ENCODE measurements around the gene FAN1. TPM values are rescaled to one million over a fixed set of nuclear protein-coding genes. Genes with fewer than 3 reads are reported as not detected.
"Not testable (repeated sequence)": the region's sequence is repeated elsewhere in the genome, so short reads cannot be mapped to it uniquely, and the experiment has no call there.

FAN1 gene
- 10 to 100 TPM; 15.9 to 17.8 TPM for total RNA-seq

GRCh38 chr15:30903497-30904187 is at the start of gene FAN1:
Gene FAN1, plus strand, starts transcription at chr15:30903915. Its CDS starts 749 bp downstream, at chr15:30904664.
- H3K27ac Mint-ChIP-seq, result peak within 1 kb of the TSS; percentile 96
- H3K36me3 Mint-ChIP-seq (ENCODE audit: low read depth), result peaks cover 68% of the 10 kb centered on the region
- peak; percentile 90 for ATAC-seq (replicated peaks)
- H3K4me1 Mint-ChIP-seq, result peaks cover 12% of the 10 kb centered on the region
- no peaks in the 10 kb centered on the region for H3K27me3 Mint-ChIP-seq
- peak within 1 kb of the TSS; percentile 100 for H3K4me3 Mint-ChIP-seq
- H3K9me3 Mint-ChIP-seq, result no peaks in the 10 kb centered on the region

GRCh38 chr15:30859091-30859874 is 44.4 kb upstream of the FAN1 start:
- ATAC-seq (replicated peaks), result no peak

GRCh38 chr15:30865257-30865656 is 38.5 kb upstream of the FAN1 start:
- Mint-ChIP-seq H3K4me1 (no peaks in the 10 kb centered on the region), H3K9me3 (no peaks in the 10 kb centered on the region), H3K27ac (no peak overlapping the region), H3K27me3 (no peaks in the 10 kb centered on the region), H3K4me3 (no peak overlapping the region), H3K36me3 (ENCODE audit: low read depth) (no peaks in the 10 kb centered on the region)
- no peak for ATAC-seq (replicated peaks)

More at GRCh38 chr15:30859091-30859874, 44.4 kb upstream of the FAN1 start:
- no peaks in the 10 kb centered on the region for H3K9me3 Mint-ChIP-seq
- H3K27ac Mint-ChIP-seq, result no peak overlapping the region
- no peak overlapping the region for H3K4me3 Mint-ChIP-seq
- no peaks in the 10 kb centered on the region for H3K27me3 Mint-ChIP-seq
- H3K4me1 Mint-ChIP-seq, result peaks cover 5% of the 10 kb centered on the region
- peaks cover 6% of the 10 kb centered on the region for H3K36me3 Mint-ChIP-seq (ENCODE audit: low read depth)

GRCh38 chr15:30870681-30871080 is 33.0 kb upstream of the FAN1 start:
- peaks cover 5% of the 10 kb centered on the region for H3K4me1 Mint-ChIP-seq
- H3K27me3 Mint-ChIP-seq, result no peaks in the 10 kb centered on the region
- no peak overlapping the region for H3K4me3 Mint-ChIP-seq
- no peak overlapping the region for H3K27ac Mint-ChIP-seq
- H3K9me3 Mint-ChIP-seq, result no peaks in the 10 kb centered on the region
- ATAC-seq (replicated peaks), result no peak
- no peaks in the 10 kb centered on the region for H3K36me3 Mint-ChIP-seq (ENCODE audit: low read depth)

DNA sequence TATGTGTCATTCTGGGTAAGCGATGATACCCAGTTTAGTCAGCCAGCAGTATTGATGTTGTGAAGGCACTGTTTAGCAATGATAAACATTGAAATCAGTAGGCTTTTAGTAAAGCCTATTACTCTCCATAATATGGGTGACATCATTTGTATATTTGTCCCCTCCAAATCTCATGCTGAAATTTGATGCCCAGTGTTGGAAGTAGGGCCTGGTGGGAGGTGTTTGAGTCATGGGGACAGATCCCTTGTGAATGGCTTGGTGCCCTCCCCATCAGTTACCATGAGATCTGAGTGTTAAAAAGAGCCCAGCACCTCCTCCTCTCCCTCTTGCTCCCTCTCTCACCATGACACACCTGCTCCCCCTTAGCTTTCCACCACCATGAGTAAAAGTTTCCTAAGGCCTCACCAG is 31.4 kb upstream of the FAN1 start:
- Mint-ChIP-seq H3K27ac (peak overlapping the region; percentile 68), H3K36me3 (ENCODE audit: low read depth) (no peaks in the 10 kb centered on the region), H3K4me3 (no peak overlapping the region), H3K4me1 (peaks cover 5% of the 10 kb centered on the region), H3K9me3 (no peaks in the 10 kb centered on the region), H3K27me3 (no peaks in the 10 kb centered on the region)
- ATAC-seq (replicated peaks), result peak; percentile 88

DNA sequence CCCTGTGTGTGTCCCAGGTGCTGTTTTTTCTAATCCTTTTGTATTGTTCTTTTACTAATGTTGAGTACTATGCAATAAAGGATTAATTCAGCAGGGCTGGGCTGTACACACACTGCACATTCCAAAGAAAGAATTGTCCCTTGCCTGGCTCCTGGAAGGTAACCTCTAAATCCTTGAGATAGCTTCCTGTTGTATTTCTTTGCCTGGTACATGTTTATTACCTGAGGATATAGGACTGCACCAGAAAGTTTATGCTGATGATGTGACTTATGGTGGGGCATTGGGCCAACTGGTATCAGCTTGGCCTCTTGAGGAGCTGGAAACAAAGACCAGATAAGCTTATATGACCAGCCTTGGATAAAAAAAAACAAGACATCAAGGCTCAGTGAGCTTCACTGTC is 26.6 kb upstream of the FAN1 start:
- peaks cover 11% of the 10 kb centered on the region for H3K36me3 Mint-ChIP-seq (ENCODE audit: low read depth)

GRCh38 chr15:30878515-30878914 is 25.2 kb upstream of the FAN1 start:
- ATAC-seq (replicated peaks), result no peak
- peaks cover 13% of the 10 kb centered on the region for H3K4me1 Mint-ChIP-seq
- H3K27ac Mint-ChIP-seq, result no peak overlapping the region
- H3K4me3 Mint-ChIP-seq, result no peak overlapping the region
- peaks cover 19% of the 10 kb centered on the region for H3K36me3 Mint-ChIP-seq (ENCODE audit: low read depth)
- peaks cover 4% of the 10 kb centered on the region for H3K9me3 Mint-ChIP-seq
- H3K27me3 Mint-ChIP-seq, result peaks cover 3% of the 10 kb centered on the region

More for the DNA sequence above, 26.6 kb upstream of the FAN1 start:
- peaks cover 4% of the 10 kb centered on the region for H3K9me3 Mint-ChIP-seq
- no peak overlapping the region for H3K27ac Mint-ChIP-seq
- H3K4me1 Mint-ChIP-seq, result peaks cover 11% of the 10 kb centered on the region
- H3K27me3 Mint-ChIP-seq, result no peaks in the 10 kb centered on the region
- ATAC-seq (replicated peaks), result no peak
- no peak overlapping the region for H3K4me3 Mint-ChIP-seq

- Mint-ChIP-seq H3K4me1 (peaks cover 8% of the 10 kb centered on the region), H3K9me3 (peaks cover 4% of the 10 kb centered on the region), H3K27me3 (peaks cover 3% of the 10 kb centered on the region), H3K36me3 (ENCODE audit: low read depth) (peaks cover 26% of the 10 kb centered on the region), H3K27ac (no peak overlapping the region), H3K4me3 (no peak overlapping the region)
- ATAC-seq (replicated peaks), result peak; percentile 85
These were observed 20.8 kb upstream of the FAN1 start for GRCh38 chr15:30882849-30883433.

GRCh38 chr15:30883666-30884065 is 20.0 kb upstream of the FAN1 start:
- H3K36me3 Mint-ChIP-seq (ENCODE audit: low read depth), result peaks cover 26% of the 10 kb centered on the region
- ATAC-seq (replicated peaks); H3K27ac Mint-ChIP-seq; H3K27me3 Mint-ChIP-seq; H3K9me3 Mint-ChIP-seq; H3K4me1 Mint-ChIP-seq; H3K4me3 Mint-ChIP-seq: not testable (repeated sequence)

DNA sequence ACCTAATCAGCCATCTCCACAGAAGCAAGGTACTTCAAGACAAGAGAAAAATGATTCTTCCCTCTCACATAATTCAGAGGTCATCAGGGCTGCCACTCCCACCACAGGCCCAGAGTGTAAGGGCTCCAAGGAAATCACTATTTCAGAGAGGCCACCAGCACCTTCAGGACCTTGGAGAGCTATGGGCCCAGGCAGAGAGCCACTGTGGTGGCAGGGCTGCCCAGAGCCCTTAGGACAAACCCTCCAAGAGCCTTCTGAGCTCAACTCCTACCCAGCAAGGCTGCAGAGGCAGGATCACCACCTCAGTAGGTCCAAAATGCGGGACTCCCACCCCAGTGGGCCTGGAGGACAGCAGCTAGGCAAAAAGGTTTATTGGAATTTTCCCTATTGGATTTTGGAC is 17.9 kb upstream of the FAN1 start:
- ATAC-seq (replicated peaks), result no peak
- Mint-ChIP-seq H3K27me3 (peaks cover 3% of the 10 kb centered on the region), H3K9me3 (no peaks in the 10 kb centered on the region), H3K36me3 (ENCODE audit: low read depth) (peaks cover 15% of the 10 kb centered on the region), H3K4me1 (peaks cover 6% of the 10 kb centered on the region), H3K4me3 (no peak overlapping the region), H3K27ac (no peak overlapping the region)

GRCh38 chr15:30889196-30889595 is 14.5 kb upstream of the FAN1 start:
- H3K27me3 Mint-ChIP-seq, result no peaks in the 10 kb centered on the region
- peaks cover 8% of the 10 kb centered on the region for H3K36me3 Mint-ChIP-seq (ENCODE audit: low read depth)
- H3K27ac Mint-ChIP-seq, result no peak overlapping the region
- no peaks in the 10 kb centered on the region for H3K9me3 Mint-ChIP-seq
- ATAC-seq (replicated peaks), result no peak
- no peaks in the 10 kb centered on the region for H3K4me1 Mint-ChIP-seq
- no peak overlapping the region for H3K4me3 Mint-ChIP-seq

GRCh38 chr15:30895461-30896210 is 8.1 kb upstream of the FAN1 start:
- no peaks in the 10 kb centered on the region for H3K9me3 Mint-ChIP-seq
- ATAC-seq (replicated peaks), result no peak
- H3K4me3 Mint-ChIP-seq, result no peak overlapping the region

GRCh38 chr15:30896211-30896606 is 7.5 kb upstream of the FAN1 start:
- no peaks in the 10 kb centered on the region for H3K4me1 Mint-ChIP-seq
- H3K27me3 Mint-ChIP-seq, result no peaks in the 10 kb centered on the region
- H3K36me3 Mint-ChIP-seq (ENCODE audit: low read depth), result peaks cover 17% of the 10 kb centered on the region
- ATAC-seq (replicated peaks), result no peak
- no peak overlapping the region for H3K27ac Mint-ChIP-seq
- no peak overlapping the region for H3K4me3 Mint-ChIP-seq
- no peaks in the 10 kb centered on the region for H3K9me3 Mint-ChIP-seq

More at GRCh38 chr15:30895461-30896210, 8.1 kb upstream of the FAN1 start:
- H3K36me3 Mint-ChIP-seq (ENCODE audit: low read depth), result peaks cover 14% of the 10 kb centered on the region
- H3K27ac Mint-ChIP-seq, result no peak overlapping the region
- H3K4me1 Mint-ChIP-seq, result no peaks in the 10 kb centered on the region
- H3K27me3 Mint-ChIP-seq, result no peaks in the 10 kb centered on the region

DNA sequence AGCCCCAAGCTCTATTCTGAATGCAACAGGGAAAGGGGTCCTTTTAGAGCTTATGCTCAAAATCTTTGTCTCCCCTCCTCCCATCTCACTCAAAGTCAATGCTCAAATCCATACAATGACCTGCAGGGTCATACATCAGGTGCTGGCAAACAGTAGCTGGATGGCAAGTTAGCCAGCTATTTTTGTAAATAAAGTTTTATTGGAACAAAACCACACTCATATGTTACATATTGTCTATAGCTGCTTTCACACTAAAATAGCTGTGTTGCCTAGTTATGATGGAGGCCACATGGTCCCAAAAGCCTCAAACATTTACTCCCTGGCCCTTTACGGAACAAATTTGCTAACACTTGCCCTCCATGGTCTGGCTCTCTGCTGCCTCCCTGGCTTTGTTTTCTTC is 1.8 kb upstream of the FAN1 start:
- no peaks in the 10 kb centered on the region for H3K9me3 Mint-ChIP-seq
- peaks cover 12% of the 10 kb centered on the region for H3K4me1 Mint-ChIP-seq
- H3K4me3 Mint-ChIP-seq, result no peak overlapping the region
- no peak for ATAC-seq (replicated peaks)
- no peaks in the 10 kb centered on the region for H3K27me3 Mint-ChIP-seq
- H3K36me3 Mint-ChIP-seq (ENCODE audit: low read depth), result peaks cover 54% of the 10 kb centered on the region
- no peak overlapping the region for H3K27ac Mint-ChIP-seq

Data from activated T-helper 17 cell treated with anti-CD3 and anti-CD28 coated beads, Interleukin-2, amount 50 U/mL, for 72 hours (primary cell).